Measurements from ENCODE around the gene HS6ST3.

HS6ST3 gene

GRCh38 chr13:96687191-96687590, 597.3 kb downstream of the HS6ST3 start:
- Histone ChIP-seq H4K20me1 (ENCODE audit: control insufficient read depth, insufficient read depth, low read depth, low read length) (no peaks in the 10 kb centered on the region), H3K9me3 (ENCODE audit: control insufficient read depth, insufficient read depth, low read length) (no peaks in the 10 kb centered on the region), H3F3A (ENCODE audit: control insufficient read depth, insufficient read depth) (no peaks in the 10 kb centered on the region), H3K27ac (ENCODE audit: low read depth, low read length) (no peak overlapping the region), H3K9me2 (replicated peaks; ENCODE audit: control insufficient read depth, low read length) (no peaks in the 10 kb centered on the region), H3K79me2 (ENCODE audit: control insufficient read depth, low read length) (no peaks in the 10 kb centered on the region), H3K27me3 (ENCODE audit: control insufficient read depth, low read length) (no peaks in the 10 kb centered on the region), H3K4me1 (ENCODE audit: control insufficient read depth, low read length) (no peaks in the 10 kb centered on the region), H3K36me3 (ENCODE audit: control insufficient read depth, low read length) (no peaks in the 10 kb centered on the region), H3K4me3 (ENCODE audit: low read length) (no peak overlapping the region), H3K4me2 (ENCODE audit: low read length) (no peak overlapping the region)
- no peak for TF ChIP-seq CTCF (IDR thresholded peaks at IDR 0.05; ENCODE audit: low read depth, low read length, poor library complexity, severe bottlenecking)
- TF ChIP-seq EZH2phosphoT487 (IDR thresholded peaks at IDR 0.05; ENCODE audit: borderline replicate concordance, low read length), result no peak

GRCh38 chr13:96690998-96691397, 601.1 kb downstream of the HS6ST3 start:
- Histone ChIP-seq H3K4me3 (ENCODE audit: low read length) (no peak overlapping the region), H3K4me2 (ENCODE audit: low read length) (no peak overlapping the region), H3F3A (ENCODE audit: control insufficient read depth, insufficient read depth) (no peaks in the 10 kb centered on the region), H3K9me3 (ENCODE audit: control insufficient read depth, insufficient read depth, low read length) (no peaks in the 10 kb centered on the region), H3K27me3 (ENCODE audit: control insufficient read depth, low read length) (no peaks in the 10 kb centered on the region), H3K27ac (ENCODE audit: low read depth, low read length) (no peak overlapping the region), H3K79me2 (ENCODE audit: control insufficient read depth, low read length) (no peaks in the 10 kb centered on the region), H4K20me1 (ENCODE audit: control insufficient read depth, insufficient read depth, low read depth, low read length) (no peaks in the 10 kb centered on the region), H3K9me2 (replicated peaks; ENCODE audit: control insufficient read depth, low read length) (no peaks in the 10 kb centered on the region), H3K4me1 (ENCODE audit: control insufficient read depth, low read length) (no peaks in the 10 kb centered on the region), H3K36me3 (ENCODE audit: control insufficient read depth, low read length) (no peaks in the 10 kb centered on the region)
- TF ChIP-seq CTCF (IDR thresholded peaks at IDR 0.05; ENCODE audit: low read depth, low read length, poor library complexity, severe bottlenecking) (no peak), EZH2phosphoT487 (IDR thresholded peaks at IDR 0.05; ENCODE audit: borderline replicate concordance, low read length) (no peak)

GRCh38 chr13:96696389-96696900, 606.5 kb downstream of the HS6ST3 start:
- TF ChIP-seq CTCF (IDR thresholded peaks at IDR 0.05; ENCODE audit: low read depth, low read length, poor library complexity, severe bottlenecking), result no peak
- TF ChIP-seq EZH2phosphoT487 (IDR thresholded peaks at IDR 0.05; ENCODE audit: borderline replicate concordance, low read length), result no peak
- Histone ChIP-seq H4K20me1 (ENCODE audit: control insufficient read depth, insufficient read depth, low read depth, low read length) (no peaks in the 10 kb centered on the region), H3K4me3 (ENCODE audit: low read length) (no peak overlapping the region), H3K4me1 (ENCODE audit: control insufficient read depth, low read length) (no peaks in the 10 kb centered on the region), H3K4me2 (ENCODE audit: low read length) (no peak overlapping the region), H3K27ac (ENCODE audit: low read depth, low read length) (no peak overlapping the region), H3K27me3 (ENCODE audit: control insufficient read depth, low read length) (no peaks in the 10 kb centered on the region), H3F3A (ENCODE audit: control insufficient read depth, insufficient read depth) (no peaks in the 10 kb centered on the region), H3K9me2 (replicated peaks; ENCODE audit: control insufficient read depth, low read length) (no peaks in the 10 kb centered on the region), H3K9me3 (ENCODE audit: control insufficient read depth, insufficient read depth, low read length) (no peaks in the 10 kb centered on the region), H3K36me3 (ENCODE audit: control insufficient read depth, low read length) (no peaks in the 10 kb centered on the region), H3K79me2 (ENCODE audit: control insufficient read depth, low read length) (no peaks in the 10 kb centered on the region)

All from DOHH2 (cell line).